Mucosa of gallbladder (tissue), 1 donor: ENCODE measurements around the gene DSG2. TPM values are rescaled to one million over a fixed set of nuclear protein-coding genes. Genes with fewer than 3 reads are reported as not detected.

Experiments used
- DNase-seq: peaks from one replicate; pipeline ENCODE4 v3.0.0-alpha.2; 2020; ENCODE audit warnings: low spot score
- total RNA-seq: library from RNA; stranded (reverse); gene quantifications from one replicate; pipeline ENCODE4 v1.2.1, GENCODE V29; 2021
- donor health status: DM: no; HTN: no; CAD: no.

Gene DSG2
- total RNA-seq, 1 donor from 2014 or later: 103 TPM

DNA sequence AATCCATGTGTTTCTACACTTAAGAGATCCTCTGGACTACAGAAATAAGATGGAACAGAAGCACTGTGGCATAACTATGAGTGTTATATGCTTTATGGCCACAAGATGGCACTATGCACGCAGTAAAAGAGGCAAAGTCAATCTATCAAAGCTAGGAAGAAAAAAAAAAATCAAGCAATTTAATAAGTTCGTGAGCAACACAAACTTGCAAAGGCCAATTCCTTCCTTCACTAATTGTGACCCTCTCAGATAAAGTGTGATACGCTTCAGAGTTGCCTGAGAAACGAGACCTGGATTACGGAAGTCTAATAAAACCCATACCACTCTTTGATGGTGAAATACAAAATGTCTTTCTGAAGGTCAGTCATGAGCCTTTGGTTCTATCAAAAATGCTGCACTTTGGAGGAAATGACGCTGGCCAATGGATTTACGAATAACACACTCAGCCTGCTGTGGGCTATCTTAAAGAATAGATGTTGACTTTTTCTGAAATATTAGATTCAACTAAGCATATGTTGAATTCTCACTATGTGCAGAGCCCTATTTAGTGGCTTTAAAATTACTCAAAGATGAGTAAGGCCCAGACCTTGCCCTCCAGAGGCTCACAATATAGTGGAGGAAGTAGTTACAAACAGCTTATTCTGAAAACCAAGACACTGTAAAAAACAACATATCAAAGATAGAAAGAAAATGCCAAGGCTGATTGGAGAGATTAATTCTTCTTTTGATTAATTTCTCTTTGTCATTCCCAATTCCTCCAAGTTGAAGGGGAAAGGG lies 58.2 kb downstream of the DSG2 start:
- peak; percentile 68 for DNase-seq

GRCh38 chr18:31557446-31557845 lies 59.5 kb downstream of the DSG2 start:
- DNase-seq: no peak

- DNase-seq: no peak
Observed at GRCh38 chr18:31558567-31558966, 60.6 kb downstream of the DSG2 start.

DNA sequence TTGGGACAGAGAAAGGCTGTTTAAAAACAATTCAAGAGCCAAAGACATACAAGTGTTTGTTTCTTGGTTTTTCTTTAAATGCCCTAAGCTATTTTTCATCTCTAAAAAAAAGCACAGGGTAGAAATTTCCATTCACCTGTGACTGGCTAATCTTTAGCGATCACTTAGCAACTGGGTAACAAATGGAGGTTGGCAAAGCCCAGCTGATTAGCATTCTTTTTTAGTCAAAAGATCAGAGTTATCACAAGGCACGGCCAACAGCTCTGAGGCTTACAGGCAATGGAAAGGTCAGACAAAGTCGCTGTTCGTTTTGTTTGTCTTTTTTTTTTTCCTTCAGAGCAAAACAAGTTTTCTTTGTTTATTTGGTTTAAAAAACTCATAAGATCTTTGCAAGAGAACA lies 64.7 kb downstream of the DSG2 start:
- no peak for DNase-seq

DNA sequence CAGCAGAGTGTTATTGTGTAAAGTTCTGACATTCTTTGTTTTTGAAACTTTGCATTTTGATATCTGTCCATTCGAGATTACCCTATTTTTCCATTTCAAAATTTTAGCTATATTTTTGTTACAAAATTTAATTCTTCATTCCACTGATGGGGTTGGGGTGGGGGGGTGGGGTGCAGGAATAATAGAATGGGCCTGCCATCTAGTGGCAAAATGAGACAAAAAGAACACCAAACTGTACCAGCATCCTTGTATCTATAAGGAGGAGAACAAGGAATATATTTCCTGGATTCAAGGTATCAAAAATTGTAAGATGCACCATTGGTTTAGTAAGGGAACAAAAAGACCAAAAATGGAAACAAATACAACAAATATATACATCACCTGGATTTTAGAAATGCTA lies 65.8 kb downstream of the DSG2 start:
- no peak for DNase-seq

- DNase-seq: no peak
Observed at GRCh38 chr18:31565345-31565744, 67.4 kb downstream of the DSG2 start.

GRCh38 chr18:31565782-31566512 lies 68.0 kb downstream of the DSG2 start:
- DNase-seq: no peak

- peak; percentile 18 for DNase-seq
Observed at GRCh38 chr18:31566576-31567306, 68.8 kb downstream of the DSG2 start.

DNA sequence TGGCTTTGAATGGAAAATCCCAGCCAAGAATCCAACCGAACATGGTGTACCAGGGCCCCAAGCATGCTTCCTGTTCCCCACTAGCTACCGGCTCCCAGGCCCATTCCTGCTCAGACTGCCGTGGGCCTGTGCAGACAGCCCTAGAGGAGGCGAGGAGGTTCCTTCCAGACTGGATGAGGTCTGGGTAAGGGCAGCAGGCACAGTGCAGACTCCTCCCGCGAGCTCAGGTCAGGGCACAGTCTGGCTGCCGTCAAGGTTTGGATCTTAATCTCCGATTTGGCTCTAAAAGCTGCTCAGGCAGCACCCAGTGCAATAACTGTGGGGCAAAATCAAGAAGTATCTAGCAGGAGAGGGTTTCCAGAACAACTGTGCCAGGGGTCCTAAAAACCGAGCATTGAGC lies 74.4 kb downstream of the DSG2 start:
- DNase-seq: no peak

DNA sequence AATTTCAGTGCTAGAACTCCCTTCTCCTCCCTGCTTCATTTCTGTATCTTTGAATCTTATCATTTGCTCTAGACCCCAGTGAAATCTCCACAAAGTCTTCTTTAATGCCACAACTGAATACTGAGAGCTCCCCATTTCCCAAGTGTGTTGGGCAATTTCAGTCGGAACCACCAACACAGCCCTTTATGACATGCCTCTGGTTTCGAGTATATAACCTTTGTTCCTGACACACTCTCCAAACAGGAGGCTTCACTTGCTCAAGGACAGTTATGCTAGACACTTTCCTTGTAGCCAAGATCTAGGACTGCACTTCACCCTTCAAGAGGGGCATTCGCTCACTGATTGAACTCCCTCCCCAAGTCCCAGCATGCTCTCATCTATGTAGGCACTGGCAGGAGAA lies 75.1 kb downstream of the DSG2 start:
- no peak for DNase-seq

GRCh38 chr18:31574359-31574758 lies 76.4 kb downstream of the DSG2 start:
- DNase-seq: no peak

DNA sequence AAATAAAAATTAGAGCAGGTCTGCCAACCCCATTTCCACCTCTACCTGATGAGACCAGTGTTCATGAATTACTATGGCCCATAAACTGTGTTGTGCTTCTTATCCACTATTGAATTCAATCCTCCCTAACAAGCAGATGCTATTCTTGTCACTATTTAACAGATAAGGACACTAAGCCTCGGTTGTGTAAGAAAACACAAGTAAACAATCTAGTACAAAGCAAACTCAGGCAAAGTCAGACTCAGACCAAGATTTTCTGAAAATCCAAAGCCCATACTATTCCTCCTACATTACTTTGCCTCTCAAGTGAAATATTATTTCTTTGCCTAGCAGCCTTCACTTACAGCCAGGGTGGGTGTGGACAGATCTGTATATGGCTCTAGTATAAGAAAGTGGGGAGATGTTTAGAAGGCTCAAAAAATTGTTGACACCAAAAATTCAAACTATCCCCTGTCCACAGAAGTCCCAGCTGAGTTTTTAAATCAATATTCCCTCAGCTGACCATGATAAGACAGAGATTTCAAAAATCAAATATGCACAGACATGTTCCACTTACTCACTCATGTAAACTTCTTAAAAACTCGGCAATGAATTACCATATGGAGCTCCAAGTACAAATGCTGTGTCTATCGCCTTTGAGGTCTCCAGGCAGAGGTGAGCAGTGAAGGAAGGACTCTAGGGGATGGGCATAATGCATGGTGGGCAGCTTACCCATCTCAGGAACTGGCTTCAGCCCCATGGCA lies 77.7 kb downstream of the DSG2 start:
- no peak for DNase-seq

DNA sequence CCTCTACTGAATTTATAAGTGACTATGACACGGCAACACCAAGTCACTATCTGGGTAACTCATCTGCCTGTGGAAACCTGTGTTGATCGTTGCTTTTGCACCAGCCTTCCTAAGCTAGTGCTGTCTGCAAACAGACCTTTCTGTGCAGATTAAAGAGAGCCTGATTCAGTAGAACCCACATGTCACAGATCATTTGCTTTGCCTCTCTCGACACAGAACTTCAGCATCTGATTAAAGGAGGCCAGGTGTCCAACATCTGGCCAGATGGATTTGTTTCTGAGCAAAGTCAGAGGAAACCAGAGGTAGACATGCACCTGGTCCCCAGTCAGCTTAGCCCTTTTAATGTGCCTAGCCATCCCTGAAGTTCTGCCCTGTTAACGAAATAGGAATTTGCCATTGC lies 78.7 kb downstream of the DSG2 start:
- DNase-seq: no peak

DNA sequence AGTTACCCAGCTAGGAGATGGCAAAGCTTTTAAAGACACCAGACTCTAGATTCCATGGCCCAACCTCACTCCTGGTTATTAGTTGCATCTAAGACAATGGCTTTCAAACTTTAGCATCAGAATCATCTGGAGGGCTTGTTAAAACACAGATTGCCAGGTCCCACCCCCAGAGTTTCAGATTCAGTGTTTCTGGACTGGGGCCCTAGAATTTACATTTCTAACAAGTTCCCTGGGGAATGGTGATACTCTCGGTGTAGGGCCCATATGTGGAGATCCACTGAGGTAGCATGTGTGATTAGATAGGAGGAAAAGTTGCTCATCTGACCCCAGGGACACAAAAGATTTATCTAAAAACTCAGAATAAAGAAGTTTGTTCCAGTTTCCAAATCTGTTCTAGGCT lies 79.2 kb downstream of the DSG2 start:
- no peak for DNase-seq

- DNase-seq: no peak
Observed at GRCh38 chr18:31578126-31578525, 80.1 kb downstream of the DSG2 start.

DNA sequence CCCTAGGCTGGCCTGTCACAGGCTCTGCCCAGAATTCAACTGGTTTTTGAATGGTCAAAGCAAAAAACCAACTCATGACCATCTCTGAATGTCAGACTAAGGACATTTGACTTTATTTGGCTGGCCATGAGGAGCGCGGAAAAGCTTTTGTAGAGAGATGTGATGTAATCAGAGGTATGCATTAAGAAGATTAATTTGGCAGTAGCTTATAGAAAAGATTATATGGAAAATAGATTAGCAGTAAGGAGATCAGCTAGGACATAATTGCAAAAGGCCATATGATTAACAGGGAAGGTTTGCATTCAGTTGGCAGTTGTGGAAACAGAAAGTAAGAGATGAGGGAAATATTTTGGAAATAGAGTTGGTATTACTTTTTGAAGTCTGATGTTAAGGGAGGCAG lies 81.4 kb downstream of the DSG2 start:
- DNase-seq: no peak

- DNase-seq: peak; percentile 14
Observed at GRCh38 chr18:31581498-31582197, 83.7 kb downstream of the DSG2 start.

GRCh38 chr18:31583185-31583854 lies 85.3 kb downstream of the DSG2 start:
- DNase-seq: no peak

- DNase-seq: no peak
Observed at GRCh38 chr18:31585991-31586390, 88.0 kb downstream of the DSG2 start.

DNA sequence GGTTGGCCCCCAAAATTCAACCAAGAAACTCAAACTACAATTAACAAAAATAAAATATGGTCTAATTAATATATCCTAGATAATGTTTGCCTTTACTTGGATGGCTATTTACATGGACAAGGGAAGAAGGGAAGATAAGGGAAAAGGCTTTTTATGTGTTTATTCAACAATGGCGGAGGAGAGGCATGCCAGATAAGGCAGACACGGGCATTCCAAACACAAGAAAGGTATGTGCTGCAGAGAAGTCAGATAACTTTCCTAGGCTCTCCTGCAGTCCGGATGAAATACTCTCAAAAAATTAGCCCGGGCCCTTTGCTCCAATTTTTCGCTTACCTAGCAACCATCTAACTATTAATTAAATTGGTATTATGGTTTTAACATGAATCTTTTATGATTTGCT lies 88.6 kb downstream of the DSG2 start:
- DNase-seq: no peak

DNA sequence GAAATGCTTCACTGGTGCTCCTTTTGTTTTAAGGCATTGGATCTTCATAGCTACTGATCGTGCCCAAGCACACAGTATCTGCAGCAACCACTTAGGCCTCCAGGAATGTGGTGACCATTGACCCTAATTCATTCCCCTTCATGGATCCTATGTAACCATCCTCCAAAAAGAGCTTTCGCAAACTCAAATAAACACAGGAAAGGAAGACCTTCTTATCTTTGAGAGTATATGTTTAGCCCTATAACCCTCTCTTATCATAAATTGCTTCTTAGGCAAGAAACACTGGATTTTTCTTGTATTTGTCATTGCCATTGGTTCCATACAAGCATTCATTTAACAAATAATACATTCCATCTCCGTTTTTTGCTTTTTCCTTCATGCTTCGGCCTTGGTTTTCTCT lies 89.6 kb downstream of the DSG2 start:
- DNase-seq: no peak
